HL-60 (cell line): ENCODE data around the gene PARP3.

Experiments used
- DNase-seq, 2 experiments: peaks; one replicate each; pipeline ENCODE4 v3.0.0-alpha.2; 2010 to 2020; ENCODE audit warnings: low read depth in 1 of 2, low spot score in 1 of 2
- H3K27ac ChIP-seq: fragments of 250-450 bp; sonication (Bioruptor Pico); replicated peaks from 2 replicates; pipeline ENCODE4 v1.5.1; 2020; ENCODE audit warnings: mild to moderate bottlenecking, moderate library complexity
- H3K27me3 ChIP-seq: fragments of 250-450 bp; sonication (Bioruptor Pico); 2 replicates; pipeline ENCODE4 v1.5.1; 2021; ENCODE audit warnings: mild to moderate bottlenecking, moderate library complexity; ENCODE audit not compliant: insufficient read depth, poor library complexity, severe bottlenecking
- H3K4me3 ChIP-seq: replicated peaks from 2 replicates; pipeline ENCODE4 v1.5.1; 2011; ENCODE audit warnings: mild to moderate bottlenecking, control low read depth, low read length; ENCODE audit not compliant: insufficient read depth
- CTCF ChIP-seq: IDR thresholded peaks from one replicate; pipeline ENCODE4 v1.5.1; 2011; ENCODE audit warnings: low read length, control low read depth, inconsistent platforms; ENCODE audit not compliant: insufficient read depth
- GABPA ChIP-seq: IDR thresholded peaks from 2 replicates; pipeline ENCODE4 v1.6.1; 2012; ENCODE audit warnings: low read depth
- POLR2AphosphoS5 ChIP-seq: IDR thresholded peaks from 2 replicates; pipeline ENCODE4 v1.6.1; 2012; ENCODE audit warnings: low read depth
- REST ChIP-seq: IDR thresholded peaks from 2 replicates; pipeline ENCODE4 v1.6.1; 2012; ENCODE audit warnings: low read depth; ENCODE audit not compliant: insufficient replicate concordance
- SPI1 ChIP-seq: IDR thresholded peaks from 2 replicates; pipeline ENCODE4 v1.6.1; 2012; ENCODE audit warnings: low read depth, mild to moderate bottlenecking, borderline replicate concordance

PARP3 gene

DNA sequence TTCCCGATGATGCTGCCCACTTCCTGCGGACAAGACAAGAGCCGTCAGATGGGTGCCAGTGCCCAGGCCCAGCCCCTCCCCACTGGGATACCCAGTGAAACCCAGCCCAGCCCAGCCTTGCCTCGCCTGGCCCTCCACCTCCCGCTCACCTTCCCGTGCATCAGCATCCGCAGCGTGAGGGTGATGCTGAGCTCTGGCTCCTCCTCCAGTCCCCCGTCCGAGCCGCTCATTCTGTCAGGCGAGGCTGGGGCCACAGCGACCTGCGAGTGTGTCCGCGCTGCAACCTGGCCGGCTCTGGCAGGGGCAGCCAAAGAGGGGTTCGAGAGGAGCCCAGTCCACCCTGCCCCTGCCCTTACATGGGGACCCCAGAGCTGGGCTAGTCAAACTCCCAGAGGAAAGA, 18.8 kb downstream of the PARP3 start:
- no peak overlapping the region for H3K27ac ChIP-seq
- no peak overlapping the region for H3K4me3 ChIP-seq
- DNase-seq, result no peak
- H3K27me3 ChIP-seq, result peaks cover 10% of the 10 kb centered on the region
- no peak for TF ChIP-seq GABPA
- no peak for TF ChIP-seq SPI1
- TF ChIP-seq CTCF, result no peak
- TF ChIP-seq REST, result no peak
- TF ChIP-seq POLR2AphosphoS5, result no peak

- TF ChIP-seq GABPA, result no peak
- TF ChIP-seq REST, result no peak
- TF ChIP-seq SPI1, result no peak
- peaks cover 19% of the 10 kb centered on the region for H3K27me3 ChIP-seq
- no peak overlapping the region for H3K27ac ChIP-seq
- DNase-seq, result no peak
- H3K4me3 ChIP-seq, result no peak overlapping the region
These were observed 19.7 kb downstream of the PARP3 start for GRCh38 chr3:51961602-51962569.

DNA sequence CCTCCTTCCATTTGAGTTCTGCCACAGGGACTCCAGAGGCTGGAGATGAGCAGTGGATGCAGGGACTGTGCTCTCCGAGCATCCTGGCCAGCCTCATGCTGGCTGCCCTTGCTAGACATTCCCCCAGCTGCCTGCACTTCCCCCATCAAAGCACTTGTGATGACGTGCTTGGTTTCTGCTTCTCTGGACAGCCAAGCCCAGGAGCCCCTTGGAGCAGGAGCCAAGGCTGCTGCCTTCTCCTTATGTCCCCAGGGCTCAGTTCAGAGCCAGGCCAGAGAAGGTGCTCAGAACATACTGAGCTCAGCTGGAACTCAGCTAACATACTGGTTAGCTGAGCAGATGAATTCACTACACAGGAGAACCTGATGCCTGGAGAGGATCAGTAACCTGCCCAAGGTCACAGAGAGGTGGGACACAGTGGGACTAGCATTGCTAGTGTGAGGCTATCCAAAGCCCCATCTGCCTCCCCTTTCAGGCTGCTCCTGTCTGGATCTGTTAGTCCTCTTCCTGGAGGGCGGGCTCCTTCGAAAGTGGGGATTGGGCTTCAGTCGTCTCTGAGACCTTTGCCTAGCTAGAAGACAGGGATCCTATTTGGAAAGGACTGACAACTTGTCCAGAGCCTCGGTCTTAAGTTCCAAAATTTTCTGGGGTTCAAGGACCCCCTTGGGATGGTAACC, 20.8 kb downstream of the PARP3 start:
- no peak for TF ChIP-seq POLR2AphosphoS5
- TF ChIP-seq SPI1, result no peak
- TF ChIP-seq GABPA, result no peak
- TF ChIP-seq REST, result no peak
- no peak for TF ChIP-seq CTCF
- H3K27ac ChIP-seq, result no peak overlapping the region
- no peak overlapping the region for H3K4me3 ChIP-seq
- H3K27me3 ChIP-seq, result peaks cover 23% of the 10 kb centered on the region
- DNase-seq, result no peak
